ENCODE measurements around the gene SERGEF. TPM values are rescaled to one million over a fixed set of nuclear protein-coding genes. Genes with fewer than 3 reads are reported as not detected.
A peak's percentile ranks its signal among the peaks of the same experiment; 100 is the strongest.

SERGEF gene
- total and polyA plus RNA-seq, 7 donors: 11.1 to 33.1 (median 26.0) TPM

DNA sequence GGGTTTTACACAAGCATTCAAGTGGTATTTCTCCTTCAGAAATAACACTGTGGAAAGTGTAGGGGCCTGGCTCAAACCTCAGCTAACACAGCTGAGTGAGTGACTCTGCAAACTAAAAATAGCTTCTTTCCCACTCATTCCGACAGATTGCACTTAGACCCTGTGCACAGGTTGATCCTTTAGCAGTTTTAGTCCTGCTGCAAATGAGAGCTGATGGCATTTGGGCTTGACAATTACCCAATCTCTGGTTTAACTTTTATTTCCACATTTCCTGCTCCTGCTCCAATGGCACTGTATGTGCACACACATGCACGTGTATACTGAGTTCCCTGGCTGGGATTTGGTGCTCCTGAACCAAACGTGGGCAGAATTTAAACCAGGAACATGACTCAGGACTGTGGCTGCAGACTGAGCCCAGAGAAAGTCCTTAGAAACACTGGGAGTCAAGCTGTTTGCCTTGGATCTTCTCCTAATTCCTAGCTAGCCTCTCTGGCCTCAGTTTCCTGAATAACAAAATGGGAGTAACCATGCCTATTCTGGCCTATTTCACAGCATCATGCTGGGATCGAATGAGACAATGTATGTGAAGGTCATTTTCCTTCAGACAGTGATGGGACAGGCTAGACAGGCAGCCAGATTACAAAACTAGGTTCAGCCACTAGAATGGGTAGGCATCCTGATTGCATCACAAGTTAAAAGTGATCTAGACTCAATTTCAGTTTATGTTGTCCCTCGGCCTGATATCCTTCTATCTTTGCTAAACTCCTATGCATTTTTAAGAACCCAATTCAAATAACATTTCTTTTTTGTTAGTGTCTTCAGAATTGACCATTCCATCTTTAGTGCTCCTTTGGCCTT, 58.2 kb downstream of the SERGEF start:
- Histone ChIP-seq H3K36me3 (ENCODE audit: insufficient read depth in 1 of 2, low read depth in 1 of 2) (peaks cover 3 to 24% of the 10 kb centered on the region in 2 donors), H3K9me3 (no peaks in the 10 kb centered on the region), H3K4me3 (no peak overlapping the region), H3K4me1 (peaks cover 20% of the 10 kb centered on the region), H3K27me3 (ENCODE audit: insufficient read depth in 3 of 3, low read length in 2 of 3) (no peaks in the 10 kb centered on the region), H3K27ac (peak overlapping the region; percentile 74)
- peak; percentile 92 to 95 (median 93) for ATAC-seq
- TF ChIP-seq, protein P1, sequence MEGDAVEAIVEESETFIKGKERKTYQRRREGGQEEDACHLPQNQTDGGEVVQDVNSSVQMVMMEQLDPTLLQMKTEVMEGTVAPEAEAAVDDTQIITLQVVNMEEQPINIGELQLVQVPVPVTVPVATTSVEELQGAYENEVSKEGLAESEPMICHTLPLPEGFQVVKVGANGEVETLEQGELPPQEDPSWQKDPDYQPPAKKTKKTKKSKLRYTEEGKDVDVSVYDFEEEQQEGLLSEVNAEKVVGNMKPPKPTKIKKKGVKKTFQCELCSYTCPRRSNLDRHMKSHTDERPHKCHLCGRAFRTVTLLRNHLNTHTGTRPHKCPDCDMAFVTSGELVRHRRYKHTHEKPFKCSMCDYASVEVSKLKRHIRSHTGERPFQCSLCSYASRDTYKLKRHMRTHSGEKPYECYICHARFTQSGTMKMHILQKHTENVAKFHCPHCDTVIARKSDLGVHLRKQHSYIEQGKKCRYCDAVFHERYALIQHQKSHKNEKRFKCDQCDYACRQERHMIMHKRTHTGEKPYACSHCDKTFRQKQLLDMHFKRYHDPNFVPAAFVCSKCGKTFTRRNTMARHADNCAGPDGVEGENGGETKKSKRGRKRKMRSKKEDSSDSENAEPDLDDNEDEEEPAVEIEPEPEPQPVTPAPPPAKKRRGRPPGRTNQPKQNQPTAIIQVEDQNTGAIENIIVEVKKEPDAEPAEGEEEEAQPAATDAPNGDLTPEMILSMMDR (IDR thresholded peaks at IDR 0.05): no peak
- intact Hi-C loops (cut with DNase I): loop anchor here in 1 of 2 donors (5.0 kb wide), 1 partner anchor 32 kb away; no protein-coding TSS in a partner anchor
- DNase-seq: peak in 1 of 2 donors; percentile 52
- WGBS, 3 donors: 30 to 39% (median 31%) methylated on average over 5 of the region's 5 CpGs

DNA sequence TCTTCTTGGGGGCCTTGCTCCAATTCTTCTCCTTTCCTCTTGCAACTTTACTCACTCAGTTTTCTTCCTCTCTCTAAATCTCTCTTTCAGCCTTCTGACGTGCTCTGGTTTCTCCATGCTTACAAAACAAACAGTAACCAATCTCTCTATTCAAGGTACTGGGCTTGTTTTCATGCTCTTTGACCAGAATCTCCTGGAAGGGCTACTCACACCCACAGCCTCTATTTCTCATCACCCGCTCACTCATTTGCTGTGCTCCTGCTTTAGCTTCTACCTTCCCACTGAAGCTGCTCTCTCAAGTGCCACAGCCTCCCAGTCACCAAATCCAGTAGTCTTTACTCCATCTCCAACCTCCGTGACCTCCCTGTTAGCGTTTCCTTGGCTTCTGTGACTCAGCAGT, 60.4 kb downstream of the SERGEF start:
- Histone ChIP-seq H3K36me3 (ENCODE audit: insufficient read depth in 1 of 2, low read depth in 1 of 2) (peaks cover 0 to 10% of the 10 kb centered on the region in 2 donors), H3K27ac (no peak overlapping the region), H3K4me3 (no peak overlapping the region), H3K9me3 (no peaks in the 10 kb centered on the region), H3K4me1 (peaks cover 20% of the 10 kb centered on the region), H3K27me3 (ENCODE audit: insufficient read depth in 3 of 3, low read length in 2 of 3) (no peaks in the 10 kb centered on the region)
- TF ChIP-seq, protein P1 (IDR thresholded peaks at IDR 0.05): no peak
- intact Hi-C loops (cut with DNase I): no loop called here
- 80 to 85% (median 83%) methylated on average over 4 of the region's 4 CpGs for WGBS, 3 donors
- DNase-seq (no peak), ATAC-seq (no peak)

DNA sequence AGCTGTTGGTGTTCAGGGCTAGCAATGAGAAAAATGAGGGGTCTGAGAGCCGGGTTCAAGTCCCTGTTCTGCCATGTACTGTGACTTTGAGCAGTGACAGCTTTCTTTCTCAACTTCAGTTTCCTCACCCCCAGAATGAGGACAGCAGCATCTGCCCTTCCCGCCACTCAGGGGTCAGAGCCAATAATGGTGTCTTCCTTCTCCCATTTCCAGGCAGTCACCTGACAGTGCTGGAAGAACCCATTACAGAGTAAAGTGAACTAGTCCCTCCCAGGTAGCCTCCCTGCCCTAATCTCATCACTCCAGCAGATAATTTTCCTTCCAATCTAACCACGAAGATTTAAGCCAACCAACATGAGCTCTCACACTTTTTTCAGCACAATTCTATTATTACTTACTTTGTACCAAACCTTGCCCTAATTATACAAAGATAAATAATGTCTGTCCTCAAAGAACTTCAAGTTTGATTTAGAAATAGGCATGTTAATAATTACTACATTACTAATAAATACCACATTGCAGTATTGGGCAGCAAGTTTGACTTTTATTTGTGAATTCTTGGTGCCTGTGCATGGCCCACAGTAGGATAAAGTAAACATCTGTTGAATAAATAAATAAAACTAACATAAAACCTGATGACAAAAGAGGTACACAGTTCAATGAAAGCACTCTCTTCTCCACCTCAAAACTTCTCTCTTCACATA, 61.0 kb downstream of the SERGEF start:
- ATAC-seq (peak in 3 of 4 donors; percentile 16 to 44 (median 43)), DNase-seq (no peak)
- 59 to 76% (median 60%) methylated on average over 3 of the region's 3 CpGs for WGBS, 3 donors
- Histone ChIP-seq H3K36me3 (ENCODE audit: insufficient read depth in 1 of 2, low read depth in 1 of 2) (peaks cover 0 to 10% of the 10 kb centered on the region in 2 donors), H3K9me3 (no peaks in the 10 kb centered on the region), H3K4me1 (peaks cover 20% of the 10 kb centered on the region), H3K27ac (no peak overlapping the region), H3K27me3 (ENCODE audit: insufficient read depth in 3 of 3, low read length in 2 of 3) (no peaks in the 10 kb centered on the region), H3K4me3 (no peak overlapping the region)
- TF ChIP-seq, protein P1 (IDR thresholded peaks at IDR 0.05): no peak
- intact Hi-C loops (cut with DNase I): no loop called here

DNA sequence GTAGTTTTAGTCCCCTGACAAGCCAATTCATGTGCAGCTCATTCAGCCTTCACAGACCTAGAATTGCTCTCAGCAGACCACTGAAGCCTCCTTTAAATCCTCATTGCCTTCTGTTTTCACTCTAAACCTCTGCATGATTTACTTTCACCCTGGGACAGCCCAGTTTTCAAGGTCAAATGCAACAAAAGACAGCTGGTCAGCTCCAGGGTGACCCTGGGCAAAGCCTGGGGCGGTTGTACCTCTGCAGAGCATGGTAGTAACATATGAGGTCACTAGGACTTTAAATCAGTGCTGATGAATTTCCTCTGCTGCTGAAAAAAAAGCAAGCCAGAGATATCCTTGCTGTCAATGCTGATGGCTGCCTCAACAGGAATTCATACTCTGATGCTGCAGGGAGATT, 62.2 kb downstream of the SERGEF start:
- H3K36me3 ChIP-seq (ENCODE audit: insufficient read depth in 1 of 2, low read depth in 1 of 2): peaks cover 0 to 4% of the 10 kb centered on the region in 2 donors
- WGBS, 3 donors: 72 to 91% (median 73%) methylated on average over 1 of the region's 1 CpG
- H3K4me3 ChIP-seq: no peak overlapping the region
- DNase-seq (no peak), ATAC-seq (no peak)
- H3K9me3 ChIP-seq: no peaks in the 10 kb centered on the region
- intact Hi-C loops (cut with DNase I): no loop called here
- H3K4me1 ChIP-seq: peaks cover 19% of the 10 kb centered on the region
- no peak overlapping the region for H3K27ac ChIP-seq
- TF ChIP-seq, protein P1 (IDR thresholded peaks at IDR 0.05): no peak
- no peaks in the 10 kb centered on the region for H3K27me3 ChIP-seq (ENCODE audit: insufficient read depth in 3 of 3, low read length in 2 of 3)
